GM23338 (cell line): ENCODE results near the gene TLCD3B. TPM values are rescaled to one million over a fixed set of nuclear protein-coding genes. Genes with fewer than 3 reads are reported as not detected.

Experiments used
- ATAC-seq: fragments of 200-7000 bp; cut with Tn5 transposase; 3 replicates; pipeline ENCODE4 v1.9.1; 2020
- DNase-seq: peaks from one replicate; pipeline ENCODE4 v3.0.0-alpha.2; 2015; ENCODE audit warnings: low spot score
- H2AFZ ChIP-seq: fragments of 200-600 bp; sonication (generic); 2 replicates; pipeline ENCODE4 v1.8.0; 2016; ENCODE audit warnings: antibody characterized with exemption, mild to moderate bottlenecking, moderate library complexity
- H3F3A ChIP-seq: fragments of 200-600 bp; sonication (generic); replicated peaks from 2 replicates; pipeline ENCODE4 v1.8.0; 2017; ENCODE audit warnings: antibody characterized with exemption, mixed run types, low read depth
- H3K27ac ChIP-seq: fragments of 200-600 bp; sonication (generic); 2 replicates; pipeline ENCODE4 v1.6.1; 2016; ENCODE audit warnings: low read depth
- H3K27me3 ChIP-seq: fragments of 200-600 bp; sonication (generic); 2 replicates; pipeline ENCODE4 v1.8.0; 2016; ENCODE audit warnings: mild to moderate bottlenecking, mixed run types, moderate library complexity; ENCODE audit not compliant: insufficient read depth
- H3K36me3 ChIP-seq: fragments of 200-600 bp; sonication (generic); 2 replicates; pipeline ENCODE4 v1.8.0; 2016; ENCODE audit warnings: mild to moderate bottlenecking; ENCODE audit not compliant: insufficient read depth
- H3K4me1 ChIP-seq: fragments of 200-600 bp; sonication (generic); 2 replicates; pipeline ENCODE4 v1.8.0; 2016; ENCODE audit warnings: mild to moderate bottlenecking, moderate library complexity; ENCODE audit not compliant: insufficient read depth
- H3K4me2 ChIP-seq: fragments of 200-600 bp; sonication (generic); 2 replicates; pipeline ENCODE4 v1.7.1; 2017; ENCODE audit warnings: mixed run types
- H3K4me3 ChIP-seq: fragments of 200-600 bp; sonication (generic); 2 replicates; pipeline ENCODE4 v1.6.1; 2016; ENCODE audit warnings: mixed run types
- H3K79me2 ChIP-seq: fragments of 200-600 bp; sonication (generic); replicated peaks from 2 replicates; pipeline ENCODE4 v1.8.0; 2017; ENCODE audit warnings: mild to moderate bottlenecking; ENCODE audit not compliant: insufficient read depth
- H3K9me2 ChIP-seq: fragments of 200-600 bp; sonication (generic); 2 replicates; pipeline ENCODE4 v1.8.0; 2017; ENCODE audit not compliant: insufficient read depth
- H4K20me1 ChIP-seq: fragments of 200-600 bp; sonication (generic); replicated peaks from 2 replicates; pipeline ENCODE4 v1.8.0; 2017; ENCODE audit warnings: mild to moderate bottlenecking; ENCODE audit not compliant: insufficient read depth
- H3K27ac Mint-ChIP-seq: 2 replicates; pipeline ENCODE4 v1.8.0; 2020; ENCODE audit warnings: inconsistent platforms, mild to moderate bottlenecking, moderate library complexity, mixed read lengths
- H3K27me3 Mint-ChIP-seq: 3 replicates; pipeline ENCODE4 v1.8.0; 2022; ENCODE audit warnings: low read depth, mild to moderate bottlenecking, moderate library complexity, mixed read lengths, inconsistent platforms; ENCODE audit not compliant: insufficient read depth, poor library complexity
- H3K36me3 Mint-ChIP-seq: 3 replicates; pipeline ENCODE4 v1.8.0; 2021; ENCODE audit warnings: low read depth, mild to moderate bottlenecking, inconsistent platforms, moderate library complexity, mixed read lengths
- H3K4me1 Mint-ChIP-seq: 3 replicates; pipeline ENCODE4 v1.8.0; 2020; ENCODE audit warnings: mild to moderate bottlenecking, inconsistent platforms, mixed read lengths
- H3K4me3 Mint-ChIP-seq: 3 replicates; pipeline ENCODE4 v1.8.0; 2021; ENCODE audit warnings: moderate library complexity, mild to moderate bottlenecking, inconsistent platforms, mixed read lengths
- H3K9me3 Mint-ChIP-seq: 3 replicates; pipeline ENCODE4 v1.8.0; 2020; ENCODE audit warnings: moderate library complexity, mild to moderate bottlenecking, inconsistent platforms, mixed read lengths
- CREB1 ChIP-seq: fragments of 250-450 bp; sonication (Bioruptor Pico); IDR thresholded peaks from 2 replicates; pipeline ENCODE4 v1.5.0; 2020; ENCODE audit warnings: low read depth, mild to moderate bottlenecking, moderate library complexity
- EZH2 ChIP-seq: fragments of 200-600 bp; sonication (generic); IDR thresholded peaks from one replicate; pipeline ENCODE4 v1.8.0; 2017; ENCODE audit warnings: antibody characterized with exemption, mild to moderate bottlenecking, low read depth; ENCODE audit not compliant: unreplicated experiment
- EZH2phosphoT487 ChIP-seq: fragments of 200-600 bp; sonication (generic); IDR thresholded peaks from one replicate; pipeline ENCODE4 v1.8.1; 2018; ENCODE audit warnings: antibody characterized with exemption; ENCODE audit not compliant: unreplicated experiment
- JUNB ChIP-seq: IDR thresholded peaks from one replicate; pipeline ENCODE4 v1.6.1; 2016; ENCODE audit warnings: antibody characterized with exemption; ENCODE audit not compliant: unreplicated experiment
- NANOG ChIP-seq: IDR thresholded peaks from 2 replicates; pipeline ENCODE4 v1.6.1; 2016; ENCODE audit warnings: antibody characterized with exemption, borderline replicate concordance
- POLR2AphosphoS5 ChIP-seq: IDR thresholded peaks from 2 replicates; pipeline ENCODE4 v1.6.1; 2016; ENCODE audit warnings: antibody characterized with exemption, low read depth
- REST ChIP-seq: IDR thresholded peaks from one replicate; pipeline ENCODE4 v1.6.1; 2018; ENCODE audit warnings: antibody characterized with exemption; ENCODE audit not compliant: unreplicated experiment
- STAT1 ChIP-seq: IDR thresholded peaks from one replicate; pipeline ENCODE4 v1.6.1; 2016; ENCODE audit warnings: antibody characterized with exemption; ENCODE audit not compliant: unreplicated experiment
- ZNF114 ChIP-seq: fragments of 250-450 bp; sonication (Bioruptor Pico); IDR thresholded peaks from 2 replicates; pipeline ENCODE4 v1.5.0; 2020; ENCODE audit warnings: mild to moderate bottlenecking, moderate library complexity
- ZNF331 ChIP-seq: fragments of 250-450 bp; sonication (Bioruptor Pico); IDR thresholded peaks from 2 replicates; pipeline ENCODE4 v1.5.0; 2020; ENCODE audit warnings: low read depth, mild to moderate bottlenecking, moderate library complexity
- polyA plus RNA-seq: library from polyadenylated mRNA; unstranded; fragments of >200 nt; fragmentation: Nextera tagmentation; extraction: Ambion mirVana; gene quantifications from 2 replicates; pipeline ENCODE4 v1.2.1, GENCODE V29; 2016
- total RNA-seq: library from RNA; depleted of rRNA; stranded (reverse); fragments of >200 nt; shearing (Covaris generic); gene quantifications from 2 replicates; pipeline ENCODE4 v1.2.3, GENCODE V29; 2014
- TF ChIP-seq, protein P1 (sequence below), 2 experiments: fragments of 200-600 bp in 1 of 2; sonication (generic) in 1 of 2; conservative IDR thresholded peaks; 2 replicates each; pipeline versions ENCODE4 v1.5.1 to v1.6.1; 2016 to 2017; ENCODE audit warnings: antibody characterized with exemption in 2 of 2, low read depth in 2 of 2, mild to moderate bottlenecking in 2 of 2, moderate library complexity in 1 of 2
- TF ChIP-seq, protein P2 (sequence below): IDR thresholded peaks from 2 replicates; pipeline ENCODE4 v1.6.1; 2016; ENCODE audit warnings: antibody characterized with exemption
- TF ChIP-seq, protein P3 (sequence below): fragments of 250-450 bp; sonication (Bioruptor Pico); IDR thresholded peaks from 2 replicates; pipeline ENCODE4 v1.5.0; 2020; ENCODE audit warnings: mild to moderate bottlenecking, moderate library complexity

The TLCD3B gene
- total and polyA plus RNA-seq, 2 experiments from 2014 or later: 14.2 to 37.4 TPM

DNA sequence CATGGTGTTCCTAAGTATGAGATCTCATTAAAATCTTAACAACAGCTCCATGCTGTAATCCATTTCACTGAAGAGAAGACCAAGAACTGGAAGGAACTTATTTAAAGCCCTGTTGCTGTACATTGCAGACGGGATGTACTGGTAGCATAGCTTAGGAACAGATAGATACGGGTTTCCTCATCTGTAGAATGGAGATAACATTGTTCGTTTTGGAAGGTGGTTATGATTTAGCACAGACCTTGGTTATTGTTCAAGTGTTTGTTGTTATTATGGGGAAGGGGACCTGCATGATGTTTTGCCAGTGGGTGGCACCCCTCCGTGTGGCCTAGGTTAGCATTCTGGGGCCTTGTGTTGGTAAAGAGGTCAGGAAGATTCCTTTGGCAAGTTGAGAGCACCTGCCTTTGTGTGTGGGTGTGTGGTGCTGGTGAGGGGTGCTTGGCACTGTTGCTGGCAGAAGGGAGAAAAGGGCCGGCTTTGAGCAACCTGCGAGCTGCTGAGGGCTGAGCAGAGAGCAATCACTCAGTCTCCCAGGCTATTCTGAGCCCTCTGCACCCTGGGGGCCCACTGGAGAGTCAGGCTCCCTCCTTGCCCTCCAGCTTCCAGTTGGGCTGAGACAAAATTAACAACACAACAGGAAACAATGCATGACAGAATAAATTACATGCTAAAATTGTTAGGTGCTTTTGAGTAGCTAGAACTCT, 55.1 kb downstream of the TLCD3B start:
- H3K4me1 Mint-ChIP-seq: peaks cover 29% of the 10 kb centered on the region
- H3K9me3 Mint-ChIP-seq: peaks cover 21% of the 10 kb centered on the region
- TF ChIP-seq, protein P1, sequence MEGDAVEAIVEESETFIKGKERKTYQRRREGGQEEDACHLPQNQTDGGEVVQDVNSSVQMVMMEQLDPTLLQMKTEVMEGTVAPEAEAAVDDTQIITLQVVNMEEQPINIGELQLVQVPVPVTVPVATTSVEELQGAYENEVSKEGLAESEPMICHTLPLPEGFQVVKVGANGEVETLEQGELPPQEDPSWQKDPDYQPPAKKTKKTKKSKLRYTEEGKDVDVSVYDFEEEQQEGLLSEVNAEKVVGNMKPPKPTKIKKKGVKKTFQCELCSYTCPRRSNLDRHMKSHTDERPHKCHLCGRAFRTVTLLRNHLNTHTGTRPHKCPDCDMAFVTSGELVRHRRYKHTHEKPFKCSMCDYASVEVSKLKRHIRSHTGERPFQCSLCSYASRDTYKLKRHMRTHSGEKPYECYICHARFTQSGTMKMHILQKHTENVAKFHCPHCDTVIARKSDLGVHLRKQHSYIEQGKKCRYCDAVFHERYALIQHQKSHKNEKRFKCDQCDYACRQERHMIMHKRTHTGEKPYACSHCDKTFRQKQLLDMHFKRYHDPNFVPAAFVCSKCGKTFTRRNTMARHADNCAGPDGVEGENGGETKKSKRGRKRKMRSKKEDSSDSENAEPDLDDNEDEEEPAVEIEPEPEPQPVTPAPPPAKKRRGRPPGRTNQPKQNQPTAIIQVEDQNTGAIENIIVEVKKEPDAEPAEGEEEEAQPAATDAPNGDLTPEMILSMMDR (conservative IDR thresholded peaks at IDR 0.05; ENCODE audit: low read depth in 2 of 2): no peak
- TF ChIP-seq EZH2phosphoT487 (no peak), ZNF114 (CRISPR knock-in tag) (no peak), REST (no peak), ZNF331 (CRISPR knock-in tag) (no peak), CREB1 (CRISPR knock-in tag) (no peak), EZH2 (no peak), STAT1 (no peak), POLR2AphosphoS5 (no peak), JUNB (no peak), NANOG (no peak)
- TF ChIP-seq, protein P2, sequence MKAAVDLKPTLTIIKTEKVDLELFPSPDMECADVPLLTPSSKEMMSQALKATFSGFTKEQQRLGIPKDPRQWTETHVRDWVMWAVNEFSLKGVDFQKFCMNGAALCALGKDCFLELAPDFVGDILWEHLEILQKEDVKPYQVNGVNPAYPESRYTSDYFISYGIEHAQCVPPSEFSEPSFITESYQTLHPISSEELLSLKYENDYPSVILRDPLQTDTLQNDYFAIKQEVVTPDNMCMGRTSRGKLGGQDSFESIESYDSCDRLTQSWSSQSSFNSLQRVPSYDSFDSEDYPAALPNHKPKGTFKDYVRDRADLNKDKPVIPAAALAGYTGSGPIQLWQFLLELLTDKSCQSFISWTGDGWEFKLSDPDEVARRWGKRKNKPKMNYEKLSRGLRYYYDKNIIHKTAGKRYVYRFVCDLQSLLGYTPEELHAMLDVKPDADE: no peak
- TF ChIP-seq, protein P3, sequence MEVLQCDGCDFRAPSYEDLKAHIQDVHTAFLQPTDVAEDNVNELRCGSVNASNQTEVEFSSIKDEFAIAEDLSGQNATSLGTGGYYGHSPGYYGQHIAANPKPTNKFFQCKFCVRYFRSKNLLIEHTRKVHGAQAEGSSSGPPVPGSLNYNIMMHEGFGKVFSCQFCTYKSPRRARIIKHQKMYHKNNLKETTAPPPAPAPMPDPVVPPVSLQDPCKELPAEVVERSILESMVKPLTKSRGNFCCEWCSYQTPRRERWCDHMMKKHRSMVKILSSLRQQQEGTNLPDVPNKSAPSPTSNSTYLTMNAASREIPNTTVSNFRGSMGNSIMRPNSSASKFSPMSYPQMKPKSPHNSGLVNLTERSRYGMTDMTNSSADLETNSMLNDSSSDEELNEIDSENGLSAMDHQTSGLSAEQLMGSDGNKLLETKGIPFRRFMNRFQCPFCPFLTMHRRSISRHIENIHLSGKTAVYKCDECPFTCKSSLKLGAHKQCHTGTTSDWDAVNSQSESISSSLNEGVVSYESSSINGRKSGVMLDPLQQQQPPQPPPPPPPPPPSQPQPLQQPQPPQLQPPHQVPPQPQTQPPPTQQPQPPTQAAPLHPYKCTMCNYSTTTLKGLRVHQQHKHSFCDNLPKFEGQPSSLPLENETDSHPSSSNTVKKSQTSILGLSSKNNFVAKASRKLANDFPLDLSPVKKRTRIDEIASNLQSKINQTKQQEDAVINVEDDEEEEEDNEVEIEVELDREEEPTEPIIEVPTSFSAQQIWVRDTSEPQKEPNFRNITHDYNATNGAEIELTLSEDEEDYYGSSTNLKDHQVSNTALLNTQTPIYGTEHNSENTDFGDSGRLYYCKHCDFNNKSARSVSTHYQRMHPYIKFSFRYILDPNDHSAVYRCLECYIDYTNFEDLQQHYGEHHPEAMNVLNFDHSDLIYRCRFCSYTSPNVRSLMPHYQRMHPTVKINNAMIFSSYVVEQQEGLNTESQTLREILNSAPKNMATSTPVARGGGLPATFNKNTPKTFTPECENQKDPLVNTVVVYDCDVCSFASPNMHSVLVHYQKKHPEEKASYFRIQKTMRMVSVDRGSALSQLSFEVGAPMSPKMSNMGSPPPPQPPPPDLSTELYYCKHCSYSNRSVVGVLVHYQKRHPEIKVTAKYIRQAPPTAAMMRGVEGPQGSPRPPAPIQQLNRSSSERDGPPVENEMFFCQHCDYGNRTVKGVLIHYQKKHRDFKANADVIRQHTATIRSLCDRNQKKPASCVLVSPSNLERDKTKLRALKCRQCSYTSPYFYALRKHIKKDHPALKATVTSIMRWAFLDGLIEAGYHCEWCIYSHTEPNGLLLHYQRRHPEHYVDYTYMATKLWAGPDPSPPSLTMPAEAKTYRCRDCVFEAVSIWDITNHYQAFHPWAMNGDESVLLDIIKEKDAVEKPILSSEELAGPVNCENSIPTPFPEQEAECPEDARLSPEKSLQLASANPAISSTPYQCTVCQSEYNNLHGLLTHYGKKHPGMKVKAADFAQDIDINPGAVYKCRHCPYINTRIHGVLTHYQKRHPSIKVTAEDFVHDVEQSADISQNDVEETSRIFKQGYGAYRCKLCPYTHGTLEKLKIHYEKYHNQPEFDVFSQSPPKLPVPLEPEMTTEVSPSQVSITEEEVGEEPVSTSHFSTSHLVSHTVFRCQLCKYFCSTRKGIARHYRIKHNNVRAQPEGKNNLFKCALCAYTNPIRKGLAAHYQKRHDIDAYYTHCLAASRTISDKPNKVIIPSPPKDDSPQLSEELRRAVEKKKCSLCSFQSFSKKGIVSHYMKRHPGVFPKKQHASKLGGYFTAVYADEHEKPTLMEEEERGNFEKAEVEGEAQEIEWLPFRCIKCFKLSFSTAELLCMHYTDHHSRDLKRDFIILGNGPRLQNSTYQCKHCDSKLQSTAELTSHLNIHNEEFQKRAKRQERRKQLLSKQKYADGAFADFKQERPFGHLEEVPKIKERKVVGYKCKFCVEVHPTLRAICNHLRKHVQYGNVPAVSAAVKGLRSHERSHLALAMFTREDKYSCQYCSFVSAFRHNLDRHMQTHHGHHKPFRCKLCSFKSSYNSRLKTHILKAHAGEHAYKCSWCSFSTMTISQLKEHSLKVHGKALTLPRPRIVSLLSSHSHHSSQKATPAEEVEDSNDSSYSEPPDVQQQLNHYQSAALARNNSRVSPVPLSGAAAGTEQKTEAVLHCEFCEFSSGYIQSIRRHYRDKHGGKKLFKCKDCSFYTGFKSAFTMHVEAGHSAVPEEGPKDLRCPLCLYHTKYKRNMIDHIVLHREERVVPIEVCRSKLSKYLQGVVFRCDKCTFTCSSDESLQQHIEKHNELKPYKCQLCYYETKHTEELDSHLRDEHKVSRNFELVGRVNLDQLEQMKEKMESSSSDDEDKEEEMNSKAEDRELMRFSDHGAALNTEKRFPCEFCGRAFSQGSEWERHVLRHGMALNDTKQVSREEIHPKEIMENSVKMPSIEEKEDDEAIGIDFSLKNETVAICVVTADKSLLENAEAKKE (CRISPR knock-in tag): no peak
- peak overlapping the region; percentile 37 for H3K27ac Mint-ChIP-seq
- H3K27me3 Mint-ChIP-seq: peaks cover 18% of the 10 kb centered on the region
- peaks cover 4% of the 10 kb centered on the region; the same call in 1 of the 2 replicates for H3K9me2 ChIP-seq
- H3K4me2 ChIP-seq: peak overlapping the region; percentile 100
- H3K27ac ChIP-seq: no peak overlapping the region; the same call in 1 of the 2 replicates
- no peak overlapping the region for H2AFZ ChIP-seq
- H3F3A ChIP-seq: peaks cover 23% of the 10 kb centered on the region; the same call in 1 of the 2 replicates
- H3K4me1 ChIP-seq: peaks cover 27% of the 10 kb centered on the region
- no peak for DNase-seq
- peak overlapping the region; percentile 98; the same call in 1 of the 2 replicates for H3K4me3 ChIP-seq
- H3K4me3 Mint-ChIP-seq: peak overlapping the region; percentile 97
- peak; percentile 22 for ATAC-seq
- H3K79me2 ChIP-seq: peaks cover 37% of the 10 kb centered on the region
- peaks cover 41% of the 10 kb centered on the region for H3K36me3 Mint-ChIP-seq
- peaks cover 16% of the 10 kb centered on the region for H3K27me3 ChIP-seq
- peaks cover 23% of the 10 kb centered on the region for H3K36me3 ChIP-seq
- H4K20me1 ChIP-seq: peaks cover 17% of the 10 kb centered on the region
